Glutamatergic neuron (in vitro differentiated cells): ENCODE results near the gene LDHD. TPM values are rescaled to one million over a fixed set of nuclear protein-coding genes. Genes with fewer than 3 reads are reported as not detected.

Source experiments
- DNase-seq: peaks from one replicate; pipeline ENCODE4 v3.0.0; 2022
- H3K27ac Mint-ChIP-seq: one replicate; pipeline ENCODE4 v1.8.0; 2020; ENCODE audit warnings: mild to moderate bottlenecking, mixed read lengths, inconsistent platforms; ENCODE audit not compliant: unreplicated experiment
- H3K27me3 Mint-ChIP-seq: one replicate; pipeline ENCODE4 v1.8.0; 2020; ENCODE audit warnings: mild to moderate bottlenecking, moderate library complexity, mixed read lengths, inconsistent platforms; ENCODE audit not compliant: unreplicated experiment
- H3K36me3 Mint-ChIP-seq: one replicate; pipeline ENCODE4 v1.8.0; 2020; ENCODE audit warnings: mild to moderate bottlenecking, mixed read lengths, inconsistent platforms; ENCODE audit not compliant: unreplicated experiment
- H3K4me1 Mint-ChIP-seq: one replicate; pipeline ENCODE4 v1.8.0; 2020; ENCODE audit warnings: mild to moderate bottlenecking, low read depth, mixed read lengths, inconsistent platforms; ENCODE audit not compliant: unreplicated experiment
- H3K4me3 Mint-ChIP-seq: one replicate; pipeline ENCODE4 v1.8.0; 2020; ENCODE audit warnings: mild to moderate bottlenecking, mixed read lengths, inconsistent platforms; ENCODE audit not compliant: unreplicated experiment
- H3K9me3 Mint-ChIP-seq: one replicate; pipeline ENCODE4 v1.8.0; 2020; ENCODE audit warnings: mild to moderate bottlenecking, moderate library complexity, mixed read lengths, inconsistent platforms; ENCODE audit not compliant: unreplicated experiment
- CTCF ChIP-seq: fragments of 200-600 bp; sonication (generic); IDR thresholded peaks from one replicate; pipeline ENCODE4 v1.5.0; 2021; ENCODE audit not compliant: partially characterized antibody, unreplicated experiment
- total RNA-seq: library from RNA; stranded (reverse); fragmentation: NEBNext Ultra II Directional; extraction: Animal tissue kit (Norgen Biotek cat#: 25700); gene quantifications from one replicate; pipeline ENCODE4 v1.2.1, GENCODE V29; 2021; ENCODE audit not compliant: unreplicated experiment

LDHD gene
- total RNA-seq, 1 donor from 2014 or later = not detected

GRCh38 chr16:75086281-75086680 is 30.3 kb downstream of the LDHD start:
- TF ChIP-seq CTCF = no peak
- Mint-ChIP-seq H3K27ac (no peak overlapping the region), H3K9me3 (peaks cover 8% of the 10 kb centered on the region), H3K4me3 (no peak overlapping the region), H3K27me3 (peaks cover 4% of the 10 kb centered on the region), H3K4me1 (peaks cover 25% of the 10 kb centered on the region), H3K36me3 (no peaks in the 10 kb centered on the region)
- DNase-seq = no peak

GRCh38 chr16:75085556-75085955 is 31.0 kb downstream of the LDHD start:
- Mint-ChIP-seq H3K27ac (no peak overlapping the region), H3K4me3 (no peak overlapping the region), H3K27me3 (peaks cover 4% of the 10 kb centered on the region), H3K36me3 (no peaks in the 10 kb centered on the region), H3K9me3 (peaks cover 8% of the 10 kb centered on the region), H3K4me1 (peaks cover 27% of the 10 kb centered on the region)
- no peak for TF ChIP-seq CTCF
- no peak for DNase-seq

DNA sequence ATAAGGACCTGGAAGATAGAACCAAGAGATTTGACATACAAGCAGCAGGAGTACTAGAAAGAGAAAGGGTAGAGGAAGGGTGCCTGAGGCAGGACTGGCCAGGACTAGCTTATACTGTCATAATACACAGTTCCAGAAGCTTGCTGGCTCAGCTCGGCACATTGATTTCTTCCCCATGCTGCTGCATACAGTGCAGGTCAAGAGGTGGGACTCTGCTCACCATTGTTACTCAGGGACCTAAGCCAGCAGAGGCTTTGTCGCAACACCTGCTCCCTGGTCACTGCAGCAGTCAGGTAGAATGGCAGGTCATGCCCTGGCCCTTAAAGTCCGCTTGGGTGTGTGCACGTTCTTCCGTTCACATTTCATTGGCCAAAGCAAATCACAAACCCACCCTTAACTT is 32.8 kb downstream of the LDHD start:
- peaks cover 25% of the 10 kb centered on the region for H3K4me1 Mint-ChIP-seq
- peaks cover 2% of the 10 kb centered on the region for H3K27me3 Mint-ChIP-seq
- no peak overlapping the region for H3K4me3 Mint-ChIP-seq
- H3K27ac Mint-ChIP-seq = no peak overlapping the region
- no peaks in the 10 kb centered on the region for H3K36me3 Mint-ChIP-seq
- TF ChIP-seq CTCF = no peak
- H3K9me3 Mint-ChIP-seq = peaks cover 8% of the 10 kb centered on the region
- DNase-seq = no peak

GRCh38 chr16:75081179-75081859 is 35.3 kb downstream of the LDHD start:
- H3K4me3 Mint-ChIP-seq = no peak overlapping the region
- no peak overlapping the region for H3K27ac Mint-ChIP-seq
- H3K9me3 Mint-ChIP-seq = peaks cover 8% of the 10 kb centered on the region
- peaks cover 19% of the 10 kb centered on the region for H3K4me1 Mint-ChIP-seq
- no peak for DNase-seq
- peaks cover 4% of the 10 kb centered on the region for H3K36me3 Mint-ChIP-seq
- no peak for TF ChIP-seq CTCF
- H3K27me3 Mint-ChIP-seq = peaks cover 2% of the 10 kb centered on the region

DNA sequence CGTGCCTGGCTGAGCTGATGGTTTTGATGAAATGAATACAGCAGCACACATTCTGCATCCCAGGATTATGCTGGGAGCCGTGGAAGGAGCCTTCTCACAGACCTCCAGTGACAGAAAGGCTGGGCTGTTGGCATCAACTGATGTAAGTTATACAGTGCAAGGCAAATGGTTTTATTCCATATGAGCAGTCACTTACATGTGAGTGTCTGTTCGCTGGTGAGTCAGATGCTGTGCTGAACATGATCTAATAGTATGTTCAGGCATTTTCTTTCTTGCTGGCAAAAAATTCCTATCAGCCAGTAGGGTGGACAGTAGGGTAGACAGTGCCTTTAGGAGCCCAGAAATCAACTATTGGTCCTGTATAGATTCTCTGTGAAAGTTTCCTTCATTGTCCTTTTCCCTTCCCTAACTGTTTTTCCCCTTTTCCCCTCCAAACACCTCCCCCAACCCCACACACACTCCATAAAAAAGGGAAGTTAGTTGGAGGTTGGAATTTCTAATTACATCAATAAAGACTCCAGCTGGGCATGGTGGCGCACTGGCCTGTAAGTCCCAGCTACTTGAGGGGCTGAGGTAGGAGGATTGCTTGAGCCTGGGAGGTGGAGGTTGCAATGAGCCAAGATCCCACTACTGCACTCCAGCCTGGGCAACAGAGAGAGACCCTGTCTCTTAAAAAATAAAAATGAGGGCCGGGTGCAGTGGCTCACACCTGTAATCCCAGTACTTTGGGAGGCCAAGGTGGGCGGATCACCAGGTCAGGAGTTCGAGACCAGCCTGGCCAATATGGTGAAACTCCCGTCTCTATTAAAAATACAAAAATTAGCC is 36.2 kb downstream of the LDHD start:
- no peak overlapping the region for H3K4me3 Mint-ChIP-seq
- no peak for TF ChIP-seq CTCF
- peaks cover 17% of the 10 kb centered on the region for H3K4me1 Mint-ChIP-seq
- H3K9me3 Mint-ChIP-seq = peaks cover 5% of the 10 kb centered on the region
- H3K27me3 Mint-ChIP-seq = no peaks in the 10 kb centered on the region
- no peak overlapping the region for H3K27ac Mint-ChIP-seq
- peaks cover 4% of the 10 kb centered on the region for H3K36me3 Mint-ChIP-seq
- no peak for DNase-seq
